GM18907 (cell line): ENCODE results near the gene PCDHGC3.

Source experiments
- ATAC-seq: cut with Tn5 transposase; IDR thresholded peaks from one replicate; pipeline ENCODE4 v1.9.1; 2021; ENCODE audit warnings: mild to moderate bottlenecking, moderate library complexity; ENCODE audit not compliant: unreplicated experiment

The PCDHGC3 gene

DNA sequence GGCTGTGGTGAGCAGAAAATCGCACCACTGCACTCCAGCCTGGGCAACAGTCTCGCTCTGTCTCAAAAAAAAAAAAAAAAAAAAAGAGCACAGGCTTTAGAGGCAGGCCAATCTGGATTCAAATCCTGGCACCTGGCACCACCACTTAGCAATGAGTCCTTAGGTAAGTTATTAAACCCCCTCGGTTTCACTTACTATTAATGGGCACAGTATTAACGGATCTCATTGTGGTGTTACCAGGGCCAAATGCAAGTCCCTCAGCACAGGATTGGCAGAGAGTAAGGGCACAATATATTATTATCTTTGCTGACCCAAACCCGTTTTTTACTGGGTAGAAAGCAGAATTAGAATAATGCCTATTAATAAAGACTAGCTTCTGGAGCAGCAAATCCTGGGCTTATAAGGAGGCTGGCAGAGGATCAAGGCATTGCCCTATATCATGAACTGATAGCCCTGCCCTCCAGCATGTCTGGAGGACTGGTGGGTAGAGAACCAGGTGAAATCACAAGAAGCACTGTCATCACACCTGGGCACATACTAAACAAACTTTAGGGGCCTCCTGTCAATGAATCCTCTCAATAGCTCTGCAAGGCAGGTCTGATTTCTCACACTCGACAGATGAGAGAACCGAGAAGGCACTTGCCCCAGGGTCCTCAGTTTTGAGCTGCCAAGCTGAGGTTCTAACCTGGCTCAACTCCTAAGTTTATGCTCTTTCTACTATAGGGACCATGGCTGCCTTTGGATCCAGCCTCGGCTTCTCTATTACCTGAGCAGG is 30.8 kb downstream of the PCDHGC3 start:
- no peak for ATAC-seq

DNA sequence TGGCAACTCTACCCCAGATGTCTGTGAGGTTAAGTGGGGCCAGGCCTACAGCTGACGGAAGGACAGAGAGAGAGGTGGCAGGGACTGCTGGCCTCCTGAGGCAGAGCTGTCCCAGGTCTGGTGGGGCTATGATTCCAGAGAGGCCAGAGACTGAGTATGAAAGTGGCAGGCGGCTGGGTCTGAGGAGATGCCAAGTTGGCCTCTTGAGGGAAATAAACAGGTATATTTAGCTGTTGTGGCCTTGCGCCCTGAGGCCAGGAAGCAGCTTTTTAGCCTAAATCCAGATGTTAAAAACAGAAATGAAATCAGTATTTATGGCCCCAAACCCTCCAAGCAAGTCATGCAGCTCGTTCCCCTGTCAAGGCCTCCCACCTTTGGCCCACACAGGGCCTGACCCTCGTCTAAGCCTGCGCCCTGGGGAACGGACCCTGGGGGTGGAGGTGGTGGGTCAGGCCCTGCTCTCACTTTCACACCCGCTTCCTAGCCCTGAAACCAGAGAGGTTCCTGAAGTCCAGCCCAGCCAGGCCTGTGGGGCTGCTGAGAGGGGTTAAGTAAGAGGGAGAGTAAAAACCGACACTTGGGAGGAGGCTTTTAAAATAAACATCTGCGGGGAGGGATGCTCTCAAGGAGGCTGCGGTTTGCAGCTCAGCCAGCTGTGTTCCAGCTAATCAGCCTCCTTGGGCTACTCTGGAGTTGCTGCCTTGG is 31.8 kb downstream of the PCDHGC3 start:
- peak; percentile 36 for ATAC-seq

DNA sequence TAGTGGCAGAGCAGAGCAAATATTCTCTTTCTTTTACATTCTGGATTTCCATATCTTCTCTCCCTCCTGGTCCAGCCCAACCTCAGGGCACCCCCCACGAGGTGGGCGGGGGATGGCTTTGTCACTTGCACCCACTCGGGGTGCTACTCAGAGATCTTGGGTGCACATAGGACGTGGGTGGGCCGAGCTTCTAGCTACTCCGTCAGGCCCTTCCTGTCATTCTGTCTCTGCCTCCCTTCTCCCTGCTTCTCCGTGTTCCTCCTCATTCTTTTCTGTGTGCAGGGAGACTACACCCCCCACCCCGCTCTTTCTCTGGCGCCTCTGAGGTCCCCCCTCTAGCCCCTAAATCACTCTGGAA is 32.7 kb downstream of the PCDHGC3 start:
- no peak for ATAC-seq

DNA sequence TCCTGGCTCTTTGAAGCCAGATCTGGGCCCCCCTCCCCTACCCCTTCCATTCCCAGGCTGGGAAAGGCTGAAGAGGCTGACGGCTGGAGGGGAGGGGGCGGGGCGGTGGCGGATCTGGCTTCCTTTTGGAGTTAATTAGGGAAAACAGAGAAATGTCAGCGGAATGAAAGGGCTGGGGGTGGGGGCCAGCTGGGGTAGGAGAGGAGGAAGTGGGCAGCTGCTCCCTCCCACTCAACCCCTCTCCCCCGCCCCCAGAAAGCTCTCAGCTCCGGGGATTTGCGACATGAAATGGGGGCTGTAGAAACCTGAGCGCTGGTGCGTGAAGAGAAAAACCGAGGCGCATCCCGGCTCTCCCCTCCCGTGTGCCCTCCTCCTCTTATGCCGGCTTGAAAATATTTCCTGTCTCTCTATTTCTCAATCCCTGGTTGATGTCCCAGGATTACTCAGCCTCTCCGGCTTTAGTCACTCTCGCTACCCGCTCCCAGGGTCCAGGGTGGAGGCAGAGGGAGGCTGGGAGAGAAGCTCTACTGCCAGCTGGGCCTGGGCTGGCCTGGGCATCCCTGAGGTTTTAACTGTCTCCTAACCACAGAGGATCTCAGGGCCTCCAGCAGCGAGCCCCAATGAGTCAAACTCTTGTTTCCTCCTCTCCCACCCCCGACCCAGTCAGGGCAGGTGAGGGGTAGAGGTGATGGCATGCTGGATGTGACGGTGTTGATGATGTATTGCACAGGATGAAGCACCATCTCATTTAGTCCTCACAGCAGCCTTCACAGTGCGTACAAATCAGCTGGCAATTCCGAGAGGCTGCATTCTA is 33.2 kb downstream of the PCDHGC3 start:
- ATAC-seq: no peak

DNA sequence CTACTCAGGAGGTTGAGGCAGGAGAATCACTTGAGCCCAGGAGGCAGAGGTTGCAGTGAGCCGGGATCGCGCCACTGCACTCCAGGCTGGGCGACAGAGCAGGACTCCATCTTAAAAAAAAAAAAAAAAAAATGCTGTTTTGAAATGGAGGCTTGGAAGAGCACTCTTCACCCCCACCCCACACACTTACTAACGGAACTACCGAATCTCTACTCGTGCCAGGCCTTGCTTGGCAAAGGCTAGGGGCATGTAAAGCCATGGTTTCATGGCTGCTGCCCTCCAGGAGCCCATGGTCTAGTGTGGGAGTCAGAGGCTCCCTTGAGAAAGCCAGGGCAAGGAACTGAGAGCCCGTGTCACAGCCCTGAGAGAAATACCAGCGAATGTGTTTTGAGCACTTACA is 34.4 kb downstream of the PCDHGC3 start:
- ATAC-seq: no peak

DNA sequence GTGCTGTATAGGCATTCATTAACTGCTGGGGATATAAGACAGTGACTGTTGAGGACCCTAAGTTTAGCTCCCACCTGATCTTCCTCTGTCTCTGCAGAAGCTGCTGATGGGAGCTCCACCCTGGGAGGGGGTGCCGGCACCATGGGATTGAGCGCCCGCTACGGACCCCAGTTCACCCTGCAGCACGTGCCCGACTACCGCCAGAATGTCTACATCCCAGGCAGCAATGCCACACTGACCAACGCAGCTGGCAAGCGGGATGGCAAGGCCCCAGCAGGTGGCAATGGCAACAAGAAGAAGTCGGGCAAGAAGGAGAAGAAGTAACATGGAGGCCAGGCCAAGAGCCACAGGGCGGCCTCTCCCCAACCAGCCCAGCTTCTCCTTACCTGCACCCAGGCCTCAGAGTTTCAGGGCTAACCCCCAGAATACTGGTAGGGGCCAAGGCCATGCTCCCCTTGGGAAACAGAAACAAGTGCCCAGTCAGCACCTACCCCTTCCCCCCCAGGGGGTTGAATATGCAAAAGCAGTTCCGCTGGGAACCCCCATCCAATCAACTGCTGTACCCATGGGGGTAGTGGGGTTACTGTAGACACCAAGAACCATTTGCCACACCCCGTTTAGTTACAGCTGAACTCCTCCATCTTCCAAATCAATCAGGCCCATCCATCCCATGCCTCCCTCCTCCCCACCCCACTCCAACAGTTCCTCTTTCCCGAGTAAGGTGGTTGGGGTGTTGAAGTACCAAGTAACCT is 35.3 kb downstream of the PCDHGC3 start:
- peak; percentile 37 for ATAC-seq

DNA sequence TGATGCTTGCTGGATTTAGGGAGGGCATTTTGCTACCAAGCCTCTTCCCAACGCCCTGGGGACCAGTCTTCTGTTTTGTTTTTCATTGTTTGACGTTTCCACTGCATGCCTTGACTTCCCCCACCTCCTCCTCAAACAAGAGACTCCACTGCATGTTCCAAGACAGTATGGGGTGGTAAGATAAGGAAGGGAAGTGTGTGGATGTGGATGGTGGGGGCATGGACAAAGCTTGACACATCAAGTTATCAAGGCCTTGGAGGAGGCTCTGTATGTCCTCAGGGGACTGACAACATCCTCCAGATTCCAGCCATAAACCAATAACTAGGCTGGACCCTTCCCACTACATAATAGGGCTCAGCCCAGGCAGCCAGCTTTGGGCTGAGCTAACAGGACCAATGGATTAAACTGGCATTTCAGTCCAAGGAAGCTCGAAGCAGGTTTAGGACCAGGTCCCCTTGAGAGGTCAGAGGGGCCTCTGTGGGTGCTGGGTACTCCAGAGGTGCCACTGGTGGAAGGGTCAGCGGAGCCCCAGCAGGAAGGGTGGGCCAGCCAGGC is 36.1 kb downstream of the PCDHGC3 start:
- ATAC-seq: no peak

DNA sequence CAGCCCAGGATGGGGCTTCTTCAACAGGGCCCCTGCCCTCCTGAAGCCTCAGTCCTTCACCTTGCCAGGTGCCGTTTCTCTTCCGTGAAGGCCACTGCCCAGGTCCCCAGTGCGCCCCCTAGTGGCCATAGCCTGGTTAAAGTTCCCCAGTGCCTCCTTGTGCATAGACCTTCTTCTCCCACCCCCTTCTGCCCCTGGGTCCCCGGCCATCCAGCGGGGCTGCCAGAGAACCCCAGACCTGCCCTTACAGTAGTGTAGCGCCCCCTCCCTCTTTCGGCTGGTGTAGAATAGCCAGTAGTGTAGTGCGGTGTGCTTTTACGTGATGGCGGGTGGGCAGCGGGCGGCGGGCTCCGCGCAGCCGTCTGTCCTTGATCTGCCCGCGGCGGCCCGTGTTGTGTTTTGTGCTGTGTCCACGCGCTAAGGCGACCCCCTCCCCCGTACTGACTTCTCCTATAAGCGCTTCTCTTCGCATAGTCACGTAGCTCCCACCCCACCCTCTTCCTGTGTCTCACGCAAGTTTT is 36.7 kb downstream of the PCDHGC3 start:
- ATAC-seq: peak; percentile 19

DNA sequence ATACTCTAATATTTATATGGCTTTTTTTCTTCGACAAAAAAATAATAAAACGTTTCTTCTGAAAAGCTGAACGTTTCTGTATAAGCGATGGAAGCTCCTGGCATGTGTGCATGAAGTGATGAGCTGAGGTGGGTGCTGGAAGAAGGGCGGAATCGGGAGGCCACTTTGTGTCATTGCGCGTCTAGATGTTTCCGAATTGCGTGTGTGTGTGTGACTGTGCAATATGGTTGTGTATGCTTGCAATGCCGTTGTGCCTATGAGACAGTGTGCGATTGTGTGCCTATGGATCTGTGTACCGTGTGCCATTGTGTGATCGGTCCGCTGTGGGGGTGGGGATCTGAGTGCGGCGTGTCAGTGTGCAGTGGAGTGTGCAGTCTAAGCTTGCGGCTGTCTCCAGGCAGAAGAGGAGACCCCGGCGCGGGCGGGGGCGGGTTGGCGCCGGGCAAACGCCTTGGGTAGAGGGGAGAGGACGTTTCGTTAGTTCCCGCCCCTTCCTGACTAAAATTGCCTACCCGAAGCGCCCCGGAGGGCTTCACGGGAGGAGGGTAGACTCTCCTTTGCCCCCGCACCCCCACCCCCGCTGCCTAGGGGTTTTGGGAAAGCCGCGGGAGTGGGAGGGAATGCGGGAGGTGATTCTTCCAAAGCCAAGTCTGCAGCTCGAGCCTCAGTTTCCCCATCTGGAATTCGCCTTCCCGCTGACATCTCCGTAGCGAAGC is 37.3 kb downstream of the PCDHGC3 start:
- ATAC-seq: no peak

DNA sequence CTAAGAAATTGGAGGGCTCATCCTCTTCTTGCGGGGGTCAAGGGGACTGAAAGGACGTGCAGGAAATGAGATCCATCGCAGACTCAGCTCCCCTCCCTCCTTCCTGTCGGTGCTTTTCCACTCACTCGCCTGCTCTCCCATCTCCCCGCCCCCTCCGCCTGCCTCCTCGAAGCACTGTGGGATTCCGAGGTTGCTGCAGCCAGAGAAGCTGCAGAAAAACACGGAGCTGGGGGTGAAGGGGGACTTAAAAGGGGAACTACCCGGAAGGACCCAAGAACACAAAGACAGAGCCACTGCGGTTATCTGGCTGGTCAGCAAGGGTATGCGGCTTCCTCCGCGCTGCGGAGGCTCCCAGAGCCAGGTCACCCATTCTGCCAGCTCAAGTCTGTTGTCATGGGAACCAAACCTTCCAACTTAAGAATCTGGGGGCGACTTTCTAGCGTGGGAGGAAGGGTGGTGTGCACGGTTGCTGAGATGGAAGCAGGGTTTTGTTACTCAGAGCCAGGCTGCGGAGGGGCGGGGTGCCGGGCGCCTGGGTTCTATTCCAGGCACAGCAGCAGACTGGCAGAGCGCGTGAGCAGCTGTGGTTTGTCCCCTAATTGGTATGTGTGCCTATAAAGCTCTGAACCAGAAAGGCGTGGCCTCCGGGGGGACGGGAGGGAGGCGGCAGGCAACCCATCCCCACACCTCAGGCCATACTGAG is 38.0 kb downstream of the PCDHGC3 start:
- peak; percentile 33 for ATAC-seq

DNA sequence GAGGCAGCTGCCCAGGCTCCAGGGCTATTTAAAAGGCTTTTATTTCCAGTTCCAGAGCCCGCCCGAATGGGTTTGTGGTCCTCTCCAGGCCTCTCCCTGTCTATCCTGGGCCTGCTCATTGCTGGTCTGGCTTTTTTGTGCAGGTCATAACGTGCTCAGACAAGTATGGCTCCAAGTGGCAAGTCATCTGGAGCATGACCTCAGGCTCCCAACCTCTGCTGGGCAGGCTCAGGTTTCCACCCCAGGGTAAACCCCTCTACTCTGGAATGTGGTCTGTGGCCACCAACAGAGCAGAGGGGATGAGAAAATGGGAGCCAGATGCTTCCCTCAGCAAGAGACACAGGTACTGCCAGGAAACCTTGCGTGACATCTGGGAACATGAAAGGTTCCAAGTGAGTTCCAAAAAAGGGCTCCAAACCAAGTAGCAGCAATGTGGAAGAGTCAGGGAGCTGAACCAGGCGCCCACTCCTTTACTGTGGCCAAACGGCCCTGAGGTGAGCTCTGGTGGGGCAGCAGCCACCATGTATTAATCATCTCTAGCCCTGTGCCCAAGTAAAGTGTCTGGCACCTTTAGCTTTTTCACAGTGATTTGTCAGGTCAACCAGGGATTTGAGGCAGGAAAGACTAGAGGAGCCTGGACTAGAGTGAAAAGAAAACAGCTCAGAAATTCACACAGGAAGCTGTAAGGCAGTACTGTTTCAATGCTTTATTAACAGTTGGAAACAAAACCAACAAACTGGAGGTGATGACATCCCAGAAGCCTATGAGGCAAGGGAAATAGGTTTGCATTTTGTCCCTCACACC is 38.8 kb downstream of the PCDHGC3 start:
- peak; percentile 18 for ATAC-seq

DNA sequence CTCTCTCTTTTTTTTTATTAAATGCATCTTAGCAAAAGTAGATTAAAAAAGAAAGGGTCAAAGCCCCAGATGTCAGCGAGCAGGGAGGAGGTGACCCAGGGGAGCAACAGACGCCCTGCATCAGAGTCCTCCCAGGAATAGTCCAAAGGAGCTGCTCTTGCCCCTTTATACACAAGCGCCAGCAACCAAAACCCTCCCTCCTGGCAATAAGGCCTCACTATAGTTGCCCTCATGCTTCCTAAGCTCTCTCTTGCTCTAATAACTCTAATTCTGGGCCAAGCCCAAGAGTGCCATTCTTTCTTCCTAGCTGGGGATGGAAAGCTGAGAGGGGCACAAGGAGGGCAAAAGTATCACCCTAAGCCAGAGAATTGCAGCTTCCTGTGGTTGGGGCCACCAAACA is 39.4 kb downstream of the PCDHGC3 start:
- ATAC-seq: no peak

DNA sequence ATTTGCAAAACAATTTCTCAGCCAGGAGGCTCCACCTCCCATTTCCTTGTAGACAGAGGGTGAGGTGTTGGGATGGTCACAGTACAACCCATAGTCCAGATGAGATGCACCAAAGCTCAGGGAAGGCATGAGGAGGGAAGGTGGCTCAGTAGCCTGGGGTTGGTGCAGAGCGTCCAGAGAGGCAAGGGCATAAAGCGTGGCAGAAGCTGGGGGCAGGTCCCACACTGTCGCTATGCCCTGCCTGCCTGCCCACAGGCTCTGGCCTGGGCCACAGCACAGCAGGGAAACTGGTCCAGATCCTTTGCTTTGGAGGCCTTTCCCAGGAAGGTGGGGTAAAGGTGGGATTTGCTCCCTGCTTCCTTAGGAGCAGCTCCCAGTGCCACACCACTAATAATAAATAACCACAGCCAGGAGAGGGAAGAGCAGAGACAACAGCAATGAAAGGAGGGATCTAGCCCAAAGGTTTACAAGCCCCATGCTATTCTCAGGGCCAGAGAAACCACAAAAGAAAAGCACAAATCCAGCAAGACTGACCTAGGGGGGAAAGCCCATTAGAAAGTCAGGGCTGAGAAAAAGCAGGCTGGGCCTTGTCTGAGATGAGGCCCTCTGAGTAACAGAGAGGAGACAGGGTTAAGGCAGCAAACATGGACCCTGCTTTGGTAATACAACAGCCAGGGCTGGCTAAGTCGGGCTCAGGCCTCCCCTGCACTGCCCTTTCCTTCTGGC is 40.3 kb downstream of the PCDHGC3 start:
- ATAC-seq: no peak

DNA sequence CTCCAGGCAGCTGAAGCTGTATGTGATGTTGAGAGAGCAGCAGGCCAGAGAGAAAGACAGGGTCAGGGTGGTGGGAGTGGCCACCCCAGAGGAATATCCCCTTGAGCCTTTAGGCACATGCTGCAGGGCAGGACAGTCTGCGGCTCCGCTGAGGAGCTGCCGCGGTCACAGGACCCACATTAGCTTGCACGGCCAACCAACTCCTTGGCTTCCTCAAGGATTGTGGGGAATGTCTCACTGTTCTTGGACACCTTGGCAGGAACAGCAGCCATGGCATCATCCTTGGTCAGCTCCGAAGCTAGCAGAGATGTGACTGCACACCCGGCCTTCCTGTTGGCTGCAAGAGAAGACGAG is 40.9 kb downstream of the PCDHGC3 start:
- ATAC-seq: no peak

DNA sequence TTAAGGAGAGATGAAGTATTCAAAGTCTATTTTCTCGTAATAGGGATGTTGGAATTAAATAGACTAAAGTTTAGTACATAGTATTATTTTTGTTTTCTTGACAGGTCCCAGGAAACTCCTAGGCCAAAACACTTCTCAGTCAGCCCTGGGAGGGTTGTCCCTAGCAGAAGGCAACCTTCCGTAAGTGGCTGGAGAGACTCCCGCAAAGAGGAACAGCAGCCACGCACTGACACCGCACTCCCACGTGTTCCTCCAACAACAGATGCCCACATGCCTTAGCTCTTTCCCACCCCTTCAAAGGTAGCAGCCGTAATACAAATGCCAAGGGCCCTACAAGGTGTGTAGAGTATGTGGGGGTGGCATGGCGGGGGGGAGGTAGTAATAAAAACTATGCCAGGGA is 41.5 kb downstream of the PCDHGC3 start:
- ATAC-seq: no peak

DNA sequence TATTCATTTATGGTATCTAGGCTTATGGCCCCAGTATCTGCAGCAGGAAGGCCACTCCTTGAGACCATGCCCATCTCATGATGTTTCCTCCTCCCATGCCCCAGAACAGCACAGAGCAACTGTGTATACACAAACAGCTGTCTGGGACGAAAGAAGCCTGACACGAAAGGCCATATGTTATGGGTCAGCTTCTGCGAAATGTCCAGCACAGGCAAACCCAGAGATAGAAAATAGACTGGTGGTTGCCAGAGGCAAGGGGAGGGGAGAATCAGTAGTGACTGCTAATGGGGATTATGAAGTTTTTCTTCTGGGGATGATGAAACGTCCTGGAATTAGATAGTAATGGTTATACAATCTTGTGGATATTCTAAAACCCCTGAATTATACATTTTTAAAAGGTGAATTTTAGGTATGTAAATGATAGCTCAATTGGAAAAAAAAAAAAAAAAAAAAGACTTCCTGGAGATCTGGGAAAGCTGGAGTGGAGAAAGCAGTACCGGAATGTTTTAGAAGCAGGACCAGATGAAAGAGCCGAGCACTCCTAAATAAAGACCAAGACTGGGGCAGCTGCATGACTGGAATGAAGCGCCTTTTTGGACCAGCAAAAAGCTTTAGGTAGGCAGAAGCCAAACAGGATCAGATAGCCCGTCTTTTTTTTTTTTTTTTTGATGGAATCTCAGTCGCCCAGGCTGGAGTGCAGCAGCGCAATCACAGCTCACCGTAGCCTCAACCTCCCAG is 42.3 kb downstream of the PCDHGC3 start:
- ATAC-seq: no peak

DNA sequence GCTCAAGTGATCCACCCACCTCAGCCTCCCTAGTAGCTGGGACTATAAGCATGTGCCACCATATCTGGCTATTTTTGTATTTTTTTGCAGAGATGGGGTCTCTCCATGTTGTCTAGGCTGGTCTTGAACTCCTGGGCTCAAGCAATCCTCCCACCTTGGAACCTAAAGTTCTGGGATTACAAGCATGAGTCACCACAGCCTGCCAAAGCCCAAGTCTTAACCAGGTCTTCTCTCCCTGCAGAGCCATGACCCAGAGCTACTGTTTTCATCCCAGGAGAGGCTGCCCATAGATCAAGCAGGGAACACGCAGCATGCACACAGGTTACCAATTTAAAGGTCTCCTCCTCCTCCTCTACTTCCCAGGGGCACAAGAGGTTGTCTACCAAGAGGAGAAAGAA is 42.9 kb downstream of the PCDHGC3 start:
- no peak for ATAC-seq
